Measurements from ENCODE around the gene PNN. TPM values are rescaled to one million over a fixed set of nuclear protein-coding genes. Genes with fewer than 3 reads are reported as not detected.
A peak's percentile ranks its signal among the peaks of the same experiment; 100 is the strongest.
"Not testable (repeated sequence)": the region's sequence is repeated elsewhere in the genome, so short reads cannot be mapped to it uniquely, and the experiment has no call there.

PNN gene
- 128 TPM for total RNA-seq (ENCODE audit: unreplicated experiment)
- long read RNA-seq, transcript PNN-201 (9 exons, 3,576 nt): major isoform, 48 of 60 reads
- long read RNA-seq, partial matches to known transcripts: 4 of 60 reads
- long read RNA-seq, other reads (novel, unspliced or antisense): 7 of 60 reads

DNA sequence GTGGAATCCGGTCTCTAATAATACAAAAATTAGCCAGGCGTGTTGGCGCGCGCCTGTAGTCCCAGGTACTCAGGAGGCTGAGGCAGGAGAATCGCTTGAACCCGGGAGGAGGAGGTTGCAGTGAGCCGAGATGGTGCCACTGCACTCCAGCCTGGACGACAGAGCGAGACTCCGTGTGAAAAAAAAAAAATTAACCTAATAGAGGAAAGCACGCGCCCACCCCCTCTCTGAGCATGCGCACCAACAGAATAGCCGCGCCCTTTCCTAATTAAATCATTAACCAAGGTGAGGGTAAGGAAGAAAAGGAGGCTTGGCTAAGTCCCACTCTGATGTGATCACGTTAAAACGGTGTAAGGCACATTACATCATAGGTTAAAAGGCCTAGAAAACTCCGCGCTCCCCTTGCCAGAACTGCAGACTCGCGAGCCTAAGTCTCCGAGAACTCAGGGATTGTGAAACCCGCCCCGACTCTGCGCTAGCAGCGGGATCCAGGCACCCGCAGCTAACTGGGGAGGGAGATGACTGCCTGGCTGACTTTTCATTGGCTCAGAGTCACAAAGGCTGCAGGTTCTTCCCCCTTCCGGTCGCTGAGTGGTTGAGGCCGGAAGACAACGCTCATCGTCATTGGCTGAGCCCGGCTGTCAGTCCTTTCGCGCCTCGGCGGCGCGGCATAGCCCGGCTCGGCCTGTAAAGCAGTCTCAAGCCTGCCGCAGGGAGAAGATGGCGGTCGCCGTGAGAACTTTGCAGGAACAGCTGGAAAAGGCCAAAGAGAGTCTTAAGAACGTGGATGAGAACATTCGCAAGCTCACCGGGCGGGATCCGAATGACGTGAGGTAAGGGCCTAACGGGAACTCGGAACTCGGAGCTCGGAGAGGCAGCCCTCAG is at the start of gene PNN:
TSS of gene PNN (plus strand) at position 695 of the 885 bp plus-strand sequence. CDS start at position 721, 26 bp downstream.
- Mint-ChIP-seq H3K36me3 (ENCODE audit: low read depth, unreplicated experiment) (peaks cover 38% of the 10 kb centered on the region), H3K9me3 (ENCODE audit: unreplicated experiment) (no peaks in the 10 kb centered on the region), H3K4me1 (ENCODE audit: unreplicated experiment) (peaks cover 37% of the 10 kb centered on the region), H3K4me3 (ENCODE audit: unreplicated experiment) (peak within 1 kb of the TSS; percentile 100), H3K27ac (ENCODE audit: unreplicated experiment) (peak within 1 kb of the TSS; percentile 100), H3K27me3 (ENCODE audit: unreplicated experiment) (peaks cover 12% of the 10 kb centered on the region)
- peak; percentile 94 for DNase-seq (ENCODE audit: low spot score)
- TF ChIP-seq, protein P1, sequence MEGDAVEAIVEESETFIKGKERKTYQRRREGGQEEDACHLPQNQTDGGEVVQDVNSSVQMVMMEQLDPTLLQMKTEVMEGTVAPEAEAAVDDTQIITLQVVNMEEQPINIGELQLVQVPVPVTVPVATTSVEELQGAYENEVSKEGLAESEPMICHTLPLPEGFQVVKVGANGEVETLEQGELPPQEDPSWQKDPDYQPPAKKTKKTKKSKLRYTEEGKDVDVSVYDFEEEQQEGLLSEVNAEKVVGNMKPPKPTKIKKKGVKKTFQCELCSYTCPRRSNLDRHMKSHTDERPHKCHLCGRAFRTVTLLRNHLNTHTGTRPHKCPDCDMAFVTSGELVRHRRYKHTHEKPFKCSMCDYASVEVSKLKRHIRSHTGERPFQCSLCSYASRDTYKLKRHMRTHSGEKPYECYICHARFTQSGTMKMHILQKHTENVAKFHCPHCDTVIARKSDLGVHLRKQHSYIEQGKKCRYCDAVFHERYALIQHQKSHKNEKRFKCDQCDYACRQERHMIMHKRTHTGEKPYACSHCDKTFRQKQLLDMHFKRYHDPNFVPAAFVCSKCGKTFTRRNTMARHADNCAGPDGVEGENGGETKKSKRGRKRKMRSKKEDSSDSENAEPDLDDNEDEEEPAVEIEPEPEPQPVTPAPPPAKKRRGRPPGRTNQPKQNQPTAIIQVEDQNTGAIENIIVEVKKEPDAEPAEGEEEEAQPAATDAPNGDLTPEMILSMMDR (IDR thresholded peaks at IDR 0.05; ENCODE audit: unreplicated experiment): no peak

DNA sequence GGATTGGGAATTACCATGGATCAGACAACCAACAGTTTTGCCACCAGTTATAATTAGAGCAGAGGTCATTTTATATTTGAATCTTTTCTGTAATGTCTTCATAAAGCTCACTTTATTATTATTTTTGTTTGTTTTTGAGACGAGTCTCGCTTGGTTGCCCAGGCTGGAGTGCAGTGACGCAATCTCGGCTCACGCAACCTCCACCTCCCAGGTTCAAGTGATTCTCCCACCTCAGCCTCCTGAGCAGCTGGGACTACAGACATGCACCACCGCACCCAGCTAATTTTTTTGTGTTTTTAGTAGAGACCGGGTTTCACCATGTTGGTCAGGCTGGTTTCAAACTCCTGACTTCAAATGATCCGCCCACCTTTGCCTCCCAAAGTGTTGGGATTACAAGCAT is 37.2 kb upstream of the PNN start:
- not testable (repeated sequence) for H3K27me3 Mint-ChIP-seq (ENCODE audit: unreplicated experiment); DNase-seq (ENCODE audit: low spot score); H3K27ac Mint-ChIP-seq (ENCODE audit: unreplicated experiment); H3K9me3 Mint-ChIP-seq (ENCODE audit: unreplicated experiment); H3K4me3 Mint-ChIP-seq (ENCODE audit: unreplicated experiment); H3K4me1 Mint-ChIP-seq (ENCODE audit: unreplicated experiment)
- H3K36me3 Mint-ChIP-seq (ENCODE audit: low read depth, unreplicated experiment): peaks cover 16% of the 10 kb centered on the region

DNA sequence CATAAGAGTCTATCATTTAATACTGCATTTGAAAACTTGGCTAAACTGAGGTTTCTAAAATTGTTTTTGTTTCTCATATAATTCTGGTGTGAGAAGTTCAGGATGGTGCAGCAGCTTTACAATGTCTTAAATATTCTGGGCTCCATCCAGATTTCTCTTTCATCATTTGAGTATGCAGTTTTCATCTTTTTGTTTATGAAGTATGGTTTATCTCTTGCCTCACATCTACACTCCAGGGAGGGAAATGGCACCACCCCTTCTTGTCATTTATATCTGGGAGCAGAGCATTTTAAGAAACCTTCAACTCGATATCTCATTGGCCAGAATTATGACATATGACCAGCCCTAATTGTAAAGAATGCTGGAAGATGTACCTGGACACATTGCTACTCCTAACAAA is 36.6 kb upstream of the PNN start:
- TF ChIP-seq, protein P1 (IDR thresholded peaks at IDR 0.05; ENCODE audit: unreplicated experiment): no peak
- DNase-seq (ENCODE audit: low spot score): no peak
- Mint-ChIP-seq H3K36me3 (ENCODE audit: low read depth, unreplicated experiment) (peaks cover 21% of the 10 kb centered on the region), H3K27ac (ENCODE audit: unreplicated experiment) (peak overlapping the region; percentile 21), H3K27me3 (ENCODE audit: unreplicated experiment) (peaks cover 4% of the 10 kb centered on the region), H3K4me1 (ENCODE audit: unreplicated experiment) (no peaks in the 10 kb centered on the region), H3K4me3 (ENCODE audit: unreplicated experiment) (no peak overlapping the region), H3K9me3 (ENCODE audit: unreplicated experiment) (peaks cover 7% of the 10 kb centered on the region)

DNA sequence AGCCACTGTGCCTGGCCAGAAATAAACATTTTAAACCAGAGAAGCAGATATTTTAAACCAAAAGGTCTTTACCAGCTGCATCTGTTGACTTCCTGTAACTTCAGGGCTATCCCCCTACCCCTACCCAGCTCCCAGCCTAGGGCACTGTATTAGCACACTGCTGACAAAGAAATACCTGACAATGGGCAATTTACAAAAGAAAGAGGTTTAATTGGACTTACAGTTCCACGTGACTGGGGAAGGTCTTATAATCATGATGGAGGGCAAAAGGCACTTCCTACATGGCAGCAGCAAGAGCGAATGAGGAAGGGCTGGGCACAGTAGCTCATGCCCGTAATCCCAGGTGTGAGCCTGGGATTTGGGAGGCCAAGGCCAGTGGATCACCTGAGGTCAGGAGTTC is 34.9 kb upstream of the PNN start:
- Mint-ChIP-seq H3K9me3 (ENCODE audit: unreplicated experiment) (peaks cover 7% of the 10 kb centered on the region), H3K36me3 (ENCODE audit: low read depth, unreplicated experiment) (peaks cover 21% of the 10 kb centered on the region), H3K4me3 (ENCODE audit: unreplicated experiment) (no peak overlapping the region), H3K4me1 (ENCODE audit: unreplicated experiment) (no peaks in the 10 kb centered on the region), H3K27ac (ENCODE audit: unreplicated experiment) (no peak overlapping the region), H3K27me3 (ENCODE audit: unreplicated experiment) (peaks cover 4% of the 10 kb centered on the region)
- TF ChIP-seq, protein P1 (IDR thresholded peaks at IDR 0.05; ENCODE audit: unreplicated experiment): no peak
- no peak for DNase-seq (ENCODE audit: low spot score)

DNA sequence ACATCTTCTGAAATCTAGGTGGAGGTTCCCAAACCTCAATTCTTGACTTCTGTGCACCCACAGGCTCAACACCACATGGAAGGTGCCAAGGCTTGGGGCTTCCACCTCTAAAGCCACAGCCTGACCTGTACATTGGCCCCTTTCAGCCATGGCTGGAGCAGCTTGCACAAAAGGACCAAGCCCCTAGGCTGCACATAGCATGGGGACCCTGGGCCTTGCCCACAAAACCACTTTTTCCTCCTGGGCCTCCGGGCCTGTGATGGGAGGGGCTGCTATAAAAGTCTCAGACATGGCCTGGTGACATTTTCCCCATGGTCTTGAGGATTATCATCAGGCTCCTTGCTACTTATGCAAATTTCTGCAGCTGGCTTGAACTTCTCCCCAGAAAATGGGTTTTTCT is 33.4 kb upstream of the PNN start:
- not testable (repeated sequence) for H3K27me3 Mint-ChIP-seq (ENCODE audit: unreplicated experiment); H3K4me3 Mint-ChIP-seq (ENCODE audit: unreplicated experiment); H3K9me3 Mint-ChIP-seq (ENCODE audit: unreplicated experiment); H3K27ac Mint-ChIP-seq (ENCODE audit: unreplicated experiment); H3K4me1 Mint-ChIP-seq (ENCODE audit: unreplicated experiment); DNase-seq (ENCODE audit: low spot score)
- peaks cover 24% of the 10 kb centered on the region for H3K36me3 Mint-ChIP-seq (ENCODE audit: low read depth, unreplicated experiment)

DNA sequence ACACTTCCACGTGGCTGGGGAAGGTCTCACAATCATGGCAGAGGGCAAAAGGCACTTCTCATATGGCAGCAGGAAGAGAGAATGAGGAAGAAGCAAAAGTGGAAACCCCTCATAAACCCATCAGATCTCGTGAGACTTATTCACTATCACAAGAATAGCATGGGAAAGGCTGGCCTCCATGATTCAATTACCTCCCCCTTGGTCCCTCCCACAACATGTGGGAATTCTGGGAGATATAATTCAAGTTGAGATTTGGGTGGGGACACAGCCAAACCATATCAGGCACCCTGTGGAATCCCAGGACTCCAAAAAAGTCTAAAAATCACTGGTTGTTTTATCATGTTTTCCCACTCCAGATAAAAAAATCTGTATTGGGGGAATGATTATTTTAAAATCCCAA is 31.8 kb upstream of the PNN start:
- H3K9me3 Mint-ChIP-seq (ENCODE audit: unreplicated experiment); H3K27ac Mint-ChIP-seq (ENCODE audit: unreplicated experiment); H3K4me1 Mint-ChIP-seq (ENCODE audit: unreplicated experiment); H3K27me3 Mint-ChIP-seq (ENCODE audit: unreplicated experiment); DNase-seq (ENCODE audit: low spot score): not testable (repeated sequence)
- H3K36me3 Mint-ChIP-seq (ENCODE audit: low read depth, unreplicated experiment): peaks cover 37% of the 10 kb centered on the region
- H3K4me3 Mint-ChIP-seq (ENCODE audit: unreplicated experiment): peak overlapping the region; percentile 63

Measured in endothelial cell (in vitro differentiated cells).